Right lobe of liver (tissue), 6 donors: ENCODE measurements around the gene LIF. TPM values are rescaled to one million over a fixed set of nuclear protein-coding genes. Genes with fewer than 3 reads are reported as not detected.
A peak's percentile ranks its signal among the peaks of the same experiment; 100 is the strongest.

Experiments
- ATAC-seq, 4 donors: fragments of 200-7000 bp; cut with Tn5 transposase; one replicate each; pipeline ENCODE4 v1.9.1; 2020; ENCODE audit warnings: mild to moderate bottlenecking in 4 of 4, moderate library complexity in 4 of 4
- DNase-seq, 3 donors: peaks; one replicate each; pipeline ENCODE4 v3.0.0-alpha.2; 2020
- H3K27ac ChIP-seq, 3 donors: fragments of 200-600 bp; one replicate each; pipeline ENCODE4 v1.8.0; 2022
- H3K27me3 ChIP-seq, 2 donors: fragments of 200-600 bp; one replicate each; pipeline ENCODE4 v1.8.0; 2022
- H3K36me3 ChIP-seq, 4 donors: fragments of 200-600 bp; sonication (generic) in 1 of 4; one replicate each; pipeline versions ENCODE4 v1.5.1 to v1.8.0; 2017 to 2022; ENCODE audit warnings: control low read depth in 1 of 4
- H3K4me1 ChIP-seq, 4 donors: fragments of 200-600 bp; sonication (generic) in 1 of 4; one replicate each; pipeline versions ENCODE4 v1.5.1 to v1.8.0; 2017 to 2022; ENCODE audit warnings: control low read depth in 1 of 4
- H3K4me3 ChIP-seq, 3 donors: fragments of 200-600 bp; one replicate each; pipeline ENCODE4 v1.8.0; 2022
- H3K9me3 ChIP-seq, 4 donors: fragments of 200-600 bp; sonication (generic) in 1 of 4; one replicate each; pipeline versions ENCODE4 v1.5.1 to v1.8.0; 2017 to 2022; ENCODE audit warnings: control low read depth in 1 of 4
- CTCF ChIP-seq, 4 donors: fragments of 200-600 bp in 3 of 4; fragments of 450-650 bp in 1 of 4; IDR thresholded peaks; one replicate each; pipeline versions ENCODE4 v1.5.1 to v1.8.0; 2016 to 2022; ENCODE audit warnings: antibody characterized with exemption in 4 of 4, mild to moderate bottlenecking in 2 of 4
- POLR2A ChIP-seq: fragments of 450-650 bp; IDR thresholded peaks from one replicate; pipeline ENCODE4 v1.6.1; 2017; ENCODE audit warnings: antibody characterized with exemption, mild to moderate bottlenecking
- WGBS: methylation state at CpG from one replicate; pipeline ENCODE4 v1.1.6; 2018; ENCODE audit warnings: low coverage, low lambda C conversion rate; ENCODE audit not compliant: insufficient coverage; ENCODE audit errors: missing lambda C conversion rate; 5-methylcytosine and 5-hydroxymethylcytosine counted together
- intact Hi-C, 2 donors: fragments of 100-400 bp; cut with DNase I; formaldehyde crosslinking; loops; one replicate each; pipeline versions ENCODE4 v1.11.2 to v1.14.1; 2022
- total RNA-seq, 6 experiments: library from RNA; depleted of rRNA in 2 of 6; stranded (reverse); fragments of >200 nt in 2 of 6; fragmentation: NEBNext Ultra II Directional in 3 of 6; extraction: Animal tissue kit (Norgen Biotek cat#: 25700) in 3 of 6; gene quantifications; one replicate each; pipeline versions ENCODE4 v1.1.0 to v1.2.4, GENCODE V29; 2016 to 2023
- donor health status: DM: no; HTN: yes; CAD: no.
- donor health status: DM: no; HTN: no; CAD: no.
- donor health status: DM: no; HTN: no; CAD: no.
- donor health status: DM: no; HTN: yes; CAD: no.
- donor health status: DM: no; HTN: yes; CAD: no.

LIF gene
- total RNA-seq, 6 experiments from 2014 or later: 0.15 to 2.0 (median 1.6) TPM; not detected in 2

DNA sequence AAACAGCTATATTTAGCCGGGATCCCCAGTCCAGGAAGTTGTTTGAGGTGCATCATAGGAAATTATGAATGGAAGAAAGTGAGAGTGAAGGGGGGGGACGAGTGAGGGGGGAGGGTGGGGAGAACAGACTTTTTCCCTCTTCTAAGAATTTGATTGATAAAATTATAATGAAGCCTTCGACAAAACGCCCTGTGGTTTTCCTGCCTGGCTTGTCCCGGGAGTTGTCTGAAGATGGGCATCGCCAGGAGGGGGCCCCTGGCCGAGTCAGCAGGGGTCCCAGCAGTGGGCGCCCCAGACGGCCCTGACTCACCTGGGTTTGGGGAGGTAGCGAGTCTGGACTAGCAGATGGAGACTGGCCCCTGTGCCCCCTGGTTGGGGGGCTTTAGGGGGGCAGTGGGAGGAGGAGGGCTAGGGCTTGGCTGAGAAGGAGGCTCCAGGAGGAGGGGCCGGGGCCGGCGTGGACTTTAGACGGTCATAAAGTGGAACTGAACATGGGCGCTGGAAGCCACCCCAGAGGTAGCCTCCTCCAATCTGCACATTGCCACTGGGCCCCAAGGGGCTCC lies 336 bp upstream of the LIF start:
- WGBS: 7% methylated on average over 10 of the region's 15 CpGs
- Histone ChIP-seq H3K27ac (no peak overlapping the region), H3K9me3 (no peaks in the 10 kb centered on the region), H3K4me3 (peak overlapping the region; percentile 35 to 47 (median 41)), H3K27me3 (no peaks in the 10 kb centered on the region), H3K4me1 (peaks cover 0 to 6% (median 0%) of the 10 kb centered on the region in 4 donors), H3K36me3 (no peaks in the 10 kb centered on the region)
- no peak for DNase-seq
- TF ChIP-seq CTCF (IDR thresholded peaks at IDR 0.05) (no peak), POLR2A (no peak)
- intact Hi-C loops: no loop called here
- no peak for ATAC-seq

DNA sequence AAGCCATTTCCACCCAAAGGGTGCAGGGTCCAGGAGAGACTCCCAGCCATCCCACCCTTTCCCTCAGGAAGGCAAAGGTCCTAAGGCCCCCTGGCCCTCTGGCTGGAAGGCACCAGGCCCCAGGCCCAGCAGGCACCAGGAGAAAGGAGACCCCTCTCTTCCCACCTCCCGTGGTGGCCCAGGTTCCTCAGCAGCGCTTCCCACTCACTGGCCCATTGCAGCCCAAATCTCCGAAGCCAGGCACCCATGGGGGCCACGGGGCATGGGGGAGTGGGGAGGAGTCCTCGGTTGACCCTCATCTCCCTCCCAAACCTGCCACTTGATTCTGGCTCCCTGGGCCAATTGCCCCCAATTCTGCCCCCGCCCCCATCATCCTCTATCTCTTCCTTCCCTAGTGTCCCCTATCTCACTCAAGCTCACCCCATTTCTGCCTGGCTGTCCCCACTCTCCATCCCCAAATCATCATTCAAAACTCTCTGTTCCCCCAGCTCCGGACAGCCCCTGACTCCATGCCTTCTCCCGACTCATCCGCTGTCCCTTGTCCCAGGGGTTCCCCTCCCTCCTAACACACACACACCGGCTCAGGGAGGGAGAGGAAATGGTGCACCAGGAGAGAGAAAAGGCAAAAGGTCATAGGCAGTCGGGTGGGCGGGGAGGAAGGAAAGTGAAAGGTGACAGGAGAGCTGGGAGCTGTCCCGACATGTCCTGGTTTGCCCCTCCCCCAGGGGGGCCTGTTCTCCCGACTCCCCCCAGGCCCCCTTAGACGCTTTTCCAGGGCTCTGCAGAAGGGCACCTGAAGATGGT lies 1.2 kb downstream of the LIF start:
- Histone ChIP-seq H3K9me3 (no peaks in the 10 kb centered on the region), H3K36me3 (no peaks in the 10 kb centered on the region), H3K4me3 (peak overlapping the region; percentile 35 to 47 (median 41)), H3K27ac (peak overlapping the region in 1 of 3 donors; percentile 17), H3K4me1 (peaks cover 0 to 6% (median 0%) of the 10 kb centered on the region in 4 donors), H3K27me3 (no peaks in the 10 kb centered on the region)
- no peak for TF ChIP-seq POLR2A
- DNase-seq: no peak
- intact Hi-C loops: no loop called here
- 35% methylated on average over 11 of the region's 15 CpGs for WGBS
- ATAC-seq: peak in 3 of 4 donors; percentile 7 to 56 (median 11)

GRCh38 chr22:30244641-30245040 lies 1.9 kb downstream of the LIF start:
- DNase-seq: no peak
- no peak for ATAC-seq
- Histone ChIP-seq H3K36me3 (no peaks in the 10 kb centered on the region), H3K4me3 (no peak overlapping the region), H3K4me1 (peaks cover 0 to 6% (median 0%) of the 10 kb centered on the region in 4 donors), H3K9me3 (no peaks in the 10 kb centered on the region), H3K27ac (no peak overlapping the region), H3K27me3 (no peaks in the 10 kb centered on the region)
- WGBS: no CpG with 5 or more reads among the region's 5 CpGs
- TF ChIP-seq POLR2A (no peak), CTCF (IDR thresholded peaks at IDR 0.05) (no peak)
- intact Hi-C loops: no loop called here

DNA sequence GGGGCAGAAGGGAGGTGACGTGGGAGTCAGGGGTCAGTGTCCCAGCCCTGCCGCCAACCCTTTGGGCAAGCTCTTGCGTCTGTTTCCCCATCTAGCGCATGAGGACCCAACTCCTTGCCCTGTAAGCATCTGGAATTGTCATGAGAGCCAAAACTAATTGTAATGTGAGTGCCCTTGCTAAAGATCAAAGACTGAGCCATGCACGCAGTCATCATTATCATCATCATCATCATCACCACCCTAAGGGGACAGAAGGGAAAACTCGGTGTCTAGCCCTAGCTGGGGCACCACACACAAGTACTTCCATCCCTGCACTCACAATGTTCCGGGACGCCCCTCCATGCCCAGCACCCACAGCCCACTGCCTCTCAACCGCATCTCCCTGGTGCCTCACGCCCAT lies 2.5 kb downstream of the LIF start:
- Histone ChIP-seq H3K4me3 (no peak overlapping the region), H3K27me3 (no peaks in the 10 kb centered on the region), H3K27ac (no peak overlapping the region), H3K4me1 (peaks cover 0 to 6% (median 0%) of the 10 kb centered on the region in 4 donors), H3K36me3 (no peaks in the 10 kb centered on the region), H3K9me3 (no peaks in the 10 kb centered on the region)
- 91% methylated on average over 5 of the region's 10 CpGs for WGBS
- TF ChIP-seq CTCF (IDR thresholded peaks at IDR 0.05): no peak
- no peak for TF ChIP-seq POLR2A
- no peak for DNase-seq
- no peak for ATAC-seq
- intact Hi-C loops: no loop called here

DNA sequence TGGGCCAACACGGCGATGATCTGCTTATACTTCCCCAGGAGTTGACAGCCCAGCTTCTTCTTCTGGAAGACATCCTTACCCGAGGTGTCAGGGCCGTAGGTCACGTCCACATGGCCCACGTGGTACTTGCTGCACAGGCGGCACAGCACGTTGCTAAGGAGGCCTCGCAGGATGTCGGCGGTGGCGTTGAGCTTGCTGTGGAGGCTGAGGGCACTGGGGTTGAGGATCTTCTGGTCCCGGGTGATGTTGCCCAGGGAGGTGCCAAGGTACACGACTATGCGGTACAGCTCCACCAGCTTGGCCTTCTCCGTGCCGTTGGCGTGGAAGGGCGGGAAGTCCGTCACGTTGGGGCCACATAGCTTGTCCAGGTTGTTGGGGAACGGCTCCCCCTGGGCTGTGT lies 2.9 kb downstream of the LIF start:
- ATAC-seq (no peak), DNase-seq (no peak)
- H3K4me3 ChIP-seq: no peak overlapping the region
- intact Hi-C loops: no loop called here
- 97% methylated on average over 11 of the region's 22 CpGs for WGBS
- TF ChIP-seq CTCF (IDR thresholded peaks at IDR 0.05) (no peak), POLR2A (no peak)
- H3K4me1 ChIP-seq: peaks cover 0 to 6% (median 0%) of the 10 kb centered on the region in 4 donors
- no peak overlapping the region for H3K27ac ChIP-seq
- H3K36me3 ChIP-seq: no peaks in the 10 kb centered on the region
- no peaks in the 10 kb centered on the region for H3K27me3 ChIP-seq
- H3K9me3 ChIP-seq: no peaks in the 10 kb centered on the region
